ENCODE data around the gene SLC66A1. TPM values are rescaled to one million over a fixed set of nuclear protein-coding genes. Genes with fewer than 3 reads are reported as not detected.
"Not testable (repeated sequence)": the region's sequence is repeated elsewhere in the genome, so short reads cannot be mapped to it uniquely, and the experiment has no call there.

SLC66A1 gene
- total RNA-seq, 2 donors from 2014 or later = 13.7 to 16.1 TPM

DNA sequence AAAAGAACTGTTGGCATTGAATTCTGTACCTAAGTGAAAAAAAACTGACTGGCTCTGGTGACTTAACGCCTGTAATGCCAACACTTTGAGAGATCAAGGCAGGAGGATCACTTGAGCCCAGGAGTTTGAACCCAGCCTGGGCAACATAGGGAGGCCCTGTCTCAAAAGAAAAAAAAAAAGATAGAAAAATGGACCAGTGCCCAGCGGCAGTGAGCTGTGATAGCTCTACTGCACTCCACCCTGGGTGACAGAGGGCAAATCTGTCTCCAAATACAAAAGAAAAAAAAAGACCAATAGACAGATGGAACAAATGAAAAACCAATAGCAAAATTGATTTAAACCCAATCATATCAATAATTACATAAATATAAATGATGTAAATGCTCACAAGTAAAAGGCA, 22.9 kb upstream of the SLC66A1 start:
- DNase-seq (no peak), ATAC-seq (peak; percentile 27)
- intact Hi-C loops (cut with DNase I, micrococcal nuclease) = no loop called here

DNA sequence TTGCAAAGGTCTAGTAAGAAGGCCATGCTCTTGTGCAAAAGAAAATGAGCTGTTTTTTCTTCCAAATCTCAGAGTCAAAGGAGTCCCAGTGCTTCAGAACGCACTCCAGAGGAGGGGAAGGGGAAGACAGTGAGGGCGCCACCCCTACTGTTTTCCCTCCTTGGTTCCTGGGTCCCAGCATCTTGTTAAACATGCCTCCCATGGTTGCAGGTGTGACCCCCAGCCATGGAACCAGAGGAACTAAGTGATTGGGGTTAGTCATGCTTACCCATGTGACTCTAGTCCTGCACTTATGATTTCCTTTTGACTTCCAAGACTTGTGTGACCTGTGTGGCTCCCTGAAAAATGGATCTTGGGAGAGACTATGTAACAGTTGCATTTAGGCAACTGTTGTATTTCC, 17.5 kb upstream of the SLC66A1 start:
- no peak for DNase-seq
- intact Hi-C loops (cut with DNase I, micrococcal nuclease) = no loop called here
- ATAC-seq = no peak

DNA sequence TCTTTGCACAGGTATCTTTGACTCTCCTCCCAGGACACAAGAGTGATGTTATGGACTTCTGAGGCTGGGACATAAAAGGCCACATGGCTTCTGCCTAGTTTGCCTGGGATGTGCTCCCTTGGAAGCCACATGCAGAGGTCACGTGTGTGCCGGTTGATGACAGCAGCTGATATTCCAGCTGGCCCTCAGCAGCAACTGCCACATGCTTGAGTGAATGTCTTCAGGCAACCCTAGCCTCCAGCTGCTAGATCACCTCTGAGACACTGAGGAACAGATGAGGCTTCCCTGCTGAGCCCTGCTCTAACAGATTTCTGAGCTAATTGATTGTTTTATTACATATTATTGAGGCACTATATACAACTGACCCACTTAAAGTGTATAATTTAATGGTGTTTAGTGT, 11.9 kb upstream of the SLC66A1 start:
- ATAC-seq = no peak
- DNase-seq = no peak
- intact Hi-C loops (cut with DNase I, micrococcal nuclease) = no loop called here

DNA sequence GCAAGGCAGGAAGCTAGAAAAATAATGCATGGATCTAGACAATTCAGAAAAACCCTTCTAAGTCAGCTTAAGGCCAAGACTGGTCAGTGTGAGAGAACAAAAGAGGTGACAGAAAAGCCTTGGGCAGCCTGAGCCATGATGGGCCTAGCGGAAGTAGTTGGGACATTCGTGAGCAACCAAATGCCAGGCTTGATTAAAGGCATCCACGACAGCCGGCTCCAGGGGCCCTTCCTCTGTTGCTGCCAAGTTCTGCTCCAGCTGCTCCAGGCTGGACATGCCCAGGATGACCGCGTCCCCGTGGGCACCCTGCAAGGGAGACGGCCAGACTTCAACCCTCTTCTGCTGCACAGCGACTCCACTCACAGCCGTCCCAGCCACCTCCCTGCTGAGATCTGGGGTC, 8.0 kb upstream of the SLC66A1 start:
- intact Hi-C loops (cut with DNase I, micrococcal nuclease); DNase-seq; ATAC-seq: not testable (repeated sequence)

DNA sequence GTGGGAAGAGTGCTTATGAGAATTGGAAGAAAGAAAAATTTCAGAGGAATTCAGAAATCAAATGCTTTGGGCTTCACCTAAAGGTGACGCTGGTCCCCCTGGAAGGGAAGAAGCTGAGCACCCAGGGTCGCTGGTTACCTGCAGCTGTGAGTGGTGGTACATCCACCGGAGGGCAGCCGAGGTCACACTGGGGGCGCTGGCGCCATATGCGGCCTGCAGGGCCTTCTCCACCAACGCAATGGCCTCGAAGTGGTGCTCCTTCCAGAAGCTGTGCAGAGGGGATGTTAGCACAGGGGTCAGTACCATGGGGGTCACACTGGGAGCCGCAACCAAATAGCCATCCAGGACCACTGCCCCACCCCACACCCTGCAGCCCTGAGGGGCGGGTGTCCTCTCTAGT, 6.2 kb upstream of the SLC66A1 start:
- ATAC-seq (no peak), DNase-seq (no peak)
- intact Hi-C loops (cut with DNase I, micrococcal nuclease) = no loop called here

DNA sequence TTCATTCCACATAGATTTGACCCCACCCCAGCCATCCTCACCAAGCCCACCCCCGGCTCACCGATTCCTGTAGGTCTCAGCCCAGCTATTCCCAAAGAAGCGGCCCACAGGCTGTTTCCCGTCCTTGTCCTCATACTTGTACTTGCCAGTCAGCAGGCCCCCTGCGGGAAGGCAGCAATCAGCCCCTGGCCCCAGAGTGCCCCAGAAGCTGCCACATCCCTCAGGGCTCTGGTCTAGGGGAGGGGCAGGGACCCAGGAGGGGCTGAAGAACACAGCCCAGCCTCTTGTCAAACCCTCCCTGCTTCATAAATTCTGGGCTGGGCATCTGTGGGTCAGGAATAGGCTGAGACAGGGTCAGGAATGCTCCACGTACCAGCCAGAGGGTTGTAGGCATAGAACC, 5.2 kb upstream of the SLC66A1 start:
- ATAC-seq (no peak), DNase-seq (no peak)
- intact Hi-C loops (cut with DNase I, micrococcal nuclease) = no loop called here

DNA sequence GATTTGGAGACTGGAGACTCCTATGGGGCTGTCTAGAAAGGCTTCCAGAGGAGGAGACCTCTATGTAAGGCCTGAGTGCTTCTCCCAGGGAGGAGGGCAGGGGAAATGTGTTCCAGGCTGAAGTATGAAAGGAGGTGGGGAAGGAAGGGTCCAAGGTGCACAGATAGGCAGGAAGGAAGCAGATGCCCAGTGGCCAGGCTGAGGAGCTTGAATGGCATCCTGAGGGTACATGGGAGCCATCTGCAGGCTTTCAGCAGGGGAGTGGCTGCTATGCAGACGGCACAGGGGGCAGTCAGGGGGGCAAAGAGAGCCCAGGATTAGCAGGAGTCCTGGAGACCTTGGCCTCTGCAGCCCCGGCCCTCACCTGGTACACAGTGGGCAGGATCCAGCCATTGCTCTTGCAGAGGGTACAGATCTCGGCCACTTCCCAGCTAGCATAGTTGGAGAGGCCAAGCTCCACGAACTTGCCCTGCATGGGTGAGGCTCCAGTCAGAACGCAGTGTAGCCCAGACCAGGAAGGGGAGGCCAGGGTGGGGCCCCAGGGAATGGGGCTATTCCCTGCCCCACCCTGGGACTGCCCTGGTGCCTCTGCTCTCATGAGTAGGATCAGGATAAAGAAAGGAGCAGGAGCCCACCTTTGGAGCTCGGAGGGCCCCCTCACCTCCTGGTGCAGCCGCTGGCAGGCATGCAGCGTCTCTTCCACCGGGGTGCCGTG, 4.2 kb upstream of the SLC66A1 start:
- peak; percentile 82 to 90 for DNase-seq
- ATAC-seq = peak; percentile 66
- intact Hi-C loops (cut with DNase I, micrococcal nuclease) = no loop called here

DNA sequence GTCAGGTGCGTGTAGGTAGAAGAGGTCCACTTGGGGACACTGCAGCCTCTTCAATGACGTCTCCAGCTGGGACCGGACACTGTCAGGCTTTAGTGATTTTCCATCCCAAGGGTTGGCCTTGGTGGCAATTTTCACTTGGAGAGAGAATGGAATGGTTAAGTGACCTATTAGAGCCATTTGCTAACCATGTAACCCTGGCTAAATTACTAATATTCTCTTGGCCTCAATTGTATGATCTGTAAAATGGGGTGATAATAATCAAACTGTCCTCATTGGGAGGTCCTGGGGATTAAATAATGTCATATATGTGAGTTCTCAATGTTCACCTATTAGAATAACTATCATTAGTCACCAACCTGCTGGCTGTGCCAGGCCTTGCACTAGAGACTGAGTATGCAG, 3.6 kb upstream of the SLC66A1 start:
- no peak for DNase-seq
- ATAC-seq = no peak
- intact Hi-C loops (cut with DNase I, micrococcal nuclease) = no loop called here

DNA sequence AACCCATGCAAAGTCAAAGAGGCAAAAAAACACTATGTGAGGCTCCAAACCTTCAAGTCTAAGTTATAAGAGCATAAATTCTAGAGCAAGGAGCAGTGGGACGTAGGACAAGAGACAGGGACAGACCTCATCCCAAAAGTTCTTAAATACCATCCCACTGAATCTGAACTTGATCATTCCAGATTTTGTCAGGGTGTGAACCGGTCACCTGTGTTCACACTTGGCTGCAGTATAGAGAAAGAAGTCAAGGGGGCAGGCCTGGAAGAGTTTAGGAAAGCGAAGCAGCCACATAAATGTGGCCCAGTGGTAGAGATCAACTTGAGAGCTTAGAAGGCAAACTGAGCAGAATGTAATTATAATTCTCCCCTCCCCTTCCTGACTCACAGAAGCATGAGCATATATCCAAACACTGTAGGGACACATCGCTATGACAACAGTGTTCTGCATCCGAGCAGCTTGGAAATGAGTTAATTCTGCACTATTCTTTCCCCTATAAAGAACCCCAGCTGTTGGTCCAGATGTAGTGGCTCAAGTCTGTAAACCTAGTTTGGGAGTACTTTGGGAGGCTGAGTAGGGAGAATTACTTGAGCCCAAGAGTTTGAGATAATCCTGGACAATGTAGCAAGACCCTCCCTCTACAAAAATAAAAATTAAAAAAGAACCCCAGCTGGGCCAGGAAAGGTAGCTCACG, 2.9 kb upstream of the SLC66A1 start:
- no peak for ATAC-seq
- intact Hi-C loops (cut with DNase I, micrococcal nuclease) = no loop called here
- DNase-seq = no peak

DNA sequence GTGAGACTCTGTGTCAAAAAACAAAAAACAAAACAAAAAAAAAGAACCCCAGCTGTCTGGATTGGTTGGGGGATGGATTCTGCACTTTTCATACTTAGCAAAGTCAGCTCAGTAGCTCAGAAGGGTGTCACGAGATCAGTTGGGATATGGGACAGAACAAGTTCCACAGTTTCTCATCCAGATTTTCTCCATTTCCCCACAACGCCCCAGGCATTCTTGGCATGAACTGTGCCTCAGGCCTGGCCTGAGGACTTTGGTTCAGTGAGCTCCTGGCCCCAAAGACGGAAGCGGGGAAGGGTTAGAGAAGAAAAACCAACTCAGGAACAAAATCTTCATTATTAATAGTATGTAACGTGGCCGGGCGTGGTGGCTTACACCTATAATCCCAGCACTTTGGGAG, 2.1 kb upstream of the SLC66A1 start:
- intact Hi-C loops (cut with DNase I, micrococcal nuclease) = no loop called here
- no peak for ATAC-seq
- DNase-seq = no peak

DNA sequence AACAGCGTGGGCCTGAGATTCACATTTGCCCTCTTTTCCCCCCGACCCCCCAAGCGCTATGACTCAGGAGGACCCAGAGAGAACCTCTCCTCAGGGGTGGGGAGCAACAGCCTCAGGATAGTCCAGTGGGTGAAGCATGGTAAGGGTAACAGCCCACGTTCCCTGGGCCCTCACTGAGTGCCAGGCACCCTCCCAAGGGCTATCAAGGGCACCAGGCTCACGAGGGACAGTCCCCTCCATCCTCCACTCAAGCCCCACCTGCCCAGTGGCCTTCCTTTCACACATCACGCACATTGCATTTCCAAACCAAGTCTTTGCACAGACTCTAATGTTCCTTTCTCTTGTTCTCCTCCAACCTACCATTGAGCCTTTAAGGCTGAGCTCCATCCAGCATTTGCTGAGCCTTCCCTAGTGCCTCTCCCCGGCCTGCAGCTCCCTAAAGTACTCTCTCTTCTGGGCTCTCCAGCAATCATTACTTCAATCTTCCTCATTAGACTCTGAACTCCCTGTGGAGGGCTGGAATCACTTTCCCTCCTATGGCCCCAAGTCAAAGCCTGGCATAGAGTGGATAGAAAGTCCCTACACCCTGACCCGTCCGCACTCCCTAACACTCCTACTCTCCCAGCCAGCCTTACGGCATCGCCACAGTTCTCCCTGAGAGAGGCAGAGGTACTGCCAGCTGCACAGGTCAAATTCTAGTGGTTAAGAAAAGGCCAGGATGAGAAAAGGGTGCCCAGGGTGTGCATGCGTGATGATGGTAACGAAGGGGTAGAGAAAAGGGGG, 1.2 kb upstream of the SLC66A1 start:
- DNase-seq = peak in 1 of 2 donors; percentile 42
- peak; percentile 26 for ATAC-seq
- intact Hi-C loops (cut with DNase I, micrococcal nuclease) = no loop called here

DNA sequence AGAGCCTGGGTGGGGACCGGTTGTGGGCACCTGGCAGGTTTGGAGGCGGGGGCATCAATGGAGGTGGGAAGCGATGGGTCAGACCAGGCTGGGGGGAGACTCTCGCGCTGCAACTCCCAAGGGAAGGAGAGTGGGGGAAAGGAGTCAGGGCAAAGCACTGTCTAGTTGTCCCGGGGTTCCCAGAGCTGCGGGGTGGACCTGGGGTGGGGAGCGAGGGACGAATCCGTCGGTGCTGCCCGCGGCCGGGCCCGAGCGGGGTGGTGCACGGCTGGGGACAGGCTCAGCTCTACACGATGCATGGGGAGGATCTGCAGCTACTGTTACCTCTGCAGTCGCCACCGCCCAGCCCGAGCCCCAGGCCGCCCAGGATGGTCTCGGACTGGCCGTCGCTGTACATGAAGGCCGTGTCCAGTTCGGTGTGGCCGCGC, 609 bp upstream of the SLC66A1 start:
- ATAC-seq (peak; percentile 14), DNase-seq (peak in 1 of 2 donors; percentile 45)
- intact Hi-C loops (cut with DNase I, micrococcal nuclease) = no loop called here

DNA sequence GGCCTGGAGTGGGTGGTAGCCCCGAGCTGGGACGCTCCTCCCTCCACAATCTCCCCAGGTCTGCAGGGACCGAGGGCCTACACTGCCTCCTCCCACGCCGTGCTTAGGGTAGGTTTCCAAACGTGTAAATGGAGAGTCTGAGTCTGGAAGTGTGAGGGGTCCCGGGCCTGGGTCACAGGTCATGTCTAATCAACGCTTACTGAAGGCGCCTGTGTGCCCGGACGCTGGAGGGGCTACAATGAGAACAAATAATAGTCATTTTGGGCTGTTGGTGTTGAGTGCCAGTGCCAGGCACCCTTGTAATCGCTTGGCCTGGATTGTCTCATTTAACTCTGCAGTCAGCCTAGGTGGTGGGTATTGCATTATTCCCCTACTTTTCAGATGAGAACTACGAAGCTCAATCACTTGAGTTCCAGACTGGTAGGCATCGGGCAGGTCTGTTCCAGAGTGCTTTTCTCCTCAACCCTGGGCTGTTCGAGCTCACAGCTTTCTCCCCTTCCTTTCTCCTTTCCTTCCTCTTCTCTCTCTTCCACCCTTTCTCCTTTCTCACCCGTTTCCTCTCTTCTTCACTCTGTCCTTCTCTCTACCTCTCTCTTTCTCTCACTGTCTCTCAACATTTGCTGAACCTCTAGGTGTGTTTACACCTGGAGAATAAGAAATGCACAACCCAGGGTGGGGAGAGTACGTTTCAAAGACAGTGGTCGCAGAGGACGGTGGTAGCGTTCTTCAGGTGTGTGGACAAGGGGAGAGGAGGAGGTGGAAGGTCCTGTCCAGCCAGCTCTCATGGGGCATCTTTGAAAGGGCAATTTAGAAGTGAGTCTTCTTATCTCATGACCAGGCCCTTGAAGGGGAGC, 883 bp downstream of the SLC66A1 start:
- intact Hi-C loops (cut with DNase I, micrococcal nuclease) = no loop called here
- no peak for DNase-seq
- peak; percentile 29 for ATAC-seq

DNA sequence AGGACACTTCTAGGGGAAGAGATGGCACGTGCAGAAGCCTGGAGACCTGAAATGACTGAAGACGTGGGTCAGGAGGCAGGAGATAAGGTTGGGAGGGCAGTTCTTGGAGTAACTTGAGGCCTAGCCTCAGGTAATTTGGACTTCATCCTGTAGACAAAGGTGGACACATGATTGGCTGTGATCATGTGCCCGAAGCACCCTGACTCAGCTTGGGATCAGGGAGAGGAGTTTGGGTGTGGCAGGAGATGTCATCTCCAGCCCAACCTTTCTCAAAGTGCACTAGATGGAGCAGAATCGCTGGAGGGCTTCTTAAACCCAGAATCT, 1.5 kb downstream of the SLC66A1 start:
- ATAC-seq = no peak
- intact Hi-C loops (cut with DNase I, micrococcal nuclease) = no loop called here
- DNase-seq = no peak

DNA sequence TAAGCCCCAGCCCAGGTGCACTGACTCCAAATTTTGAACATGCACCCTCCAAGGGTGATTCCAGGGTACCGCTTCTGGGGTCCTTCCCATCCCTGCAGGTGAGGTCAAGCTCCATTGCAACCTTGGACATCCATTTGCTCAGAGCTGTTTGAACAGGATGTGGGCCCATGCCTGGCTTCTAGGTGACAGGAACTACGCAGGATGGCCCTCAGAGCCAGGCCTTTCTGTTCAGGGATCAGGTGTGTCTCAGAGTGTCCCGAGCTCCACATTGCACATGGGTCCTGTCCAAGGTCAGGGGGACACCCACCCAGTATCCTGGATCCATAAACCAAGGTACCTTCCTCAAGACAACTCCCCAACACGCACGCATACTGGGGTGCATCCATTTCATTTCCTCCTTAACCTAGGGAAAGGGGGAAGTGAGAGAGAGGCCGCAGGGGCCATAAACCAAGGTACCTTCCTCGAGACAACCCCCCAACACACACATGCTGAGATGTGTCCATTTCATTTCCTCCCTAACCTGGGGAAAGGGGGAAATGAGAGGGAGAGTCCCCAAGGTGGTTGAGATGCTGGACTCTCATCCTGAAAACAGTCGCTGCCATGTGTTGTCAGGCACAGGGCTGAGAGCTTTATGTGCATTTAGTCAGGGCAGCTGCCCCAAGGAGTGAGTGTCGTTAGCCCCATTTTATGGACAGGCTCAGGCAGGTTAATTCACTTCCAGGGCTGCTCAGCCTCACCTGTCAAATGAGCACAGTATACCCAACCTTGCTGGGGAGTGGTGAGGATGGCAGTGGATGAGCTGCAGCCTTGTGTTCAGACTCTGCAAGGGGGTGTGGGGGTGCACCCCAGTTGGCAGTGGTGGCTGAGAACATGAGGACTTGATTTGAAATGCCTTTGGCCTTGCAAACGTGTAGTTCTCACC, 2.1 kb downstream of the SLC66A1 start:
- DNase-seq (no peak), ATAC-seq (no peak)
- intact Hi-C loops (cut with DNase I, micrococcal nuclease) = no loop called here

DNA sequence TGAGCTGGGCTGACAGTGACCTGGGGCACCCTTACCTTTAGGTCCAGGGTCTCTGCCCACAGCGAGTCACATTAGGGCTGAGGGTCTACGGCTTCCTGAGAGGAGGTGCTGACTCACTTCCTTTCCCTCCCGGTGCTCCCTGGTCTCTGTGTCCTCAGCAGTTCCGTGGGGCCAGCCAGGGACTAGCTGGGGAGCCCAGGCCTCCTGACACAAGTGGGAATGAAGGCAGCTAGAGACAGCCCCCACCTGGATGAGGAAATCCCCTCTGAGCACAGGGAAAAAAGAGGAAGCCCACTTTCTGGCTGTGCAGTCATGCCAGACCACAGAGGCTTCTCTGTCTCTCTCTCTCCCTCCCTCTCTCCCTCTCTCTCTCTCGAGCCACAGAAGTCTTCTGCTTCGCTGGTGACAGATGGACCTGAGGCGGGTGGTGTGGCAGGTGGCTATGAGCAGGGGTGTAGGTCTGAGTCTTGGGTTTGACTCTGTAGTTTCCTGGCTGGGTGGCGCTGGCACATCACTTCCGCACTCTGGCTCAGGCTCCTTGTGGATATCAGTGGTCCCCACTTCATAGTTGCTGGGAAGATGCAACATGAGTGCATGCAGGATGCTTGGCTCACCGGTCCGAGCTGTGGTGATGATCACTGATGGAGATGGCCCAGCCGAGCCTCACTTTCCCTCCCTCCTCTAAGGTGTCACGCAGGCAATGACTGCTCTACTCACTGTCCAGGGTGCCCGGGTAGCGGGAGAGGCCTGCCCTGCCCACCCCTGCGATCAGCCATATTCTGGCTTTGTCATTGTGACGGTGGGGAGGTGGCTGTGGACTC, 3.5 kb downstream of the SLC66A1 start:
- intact Hi-C loops (cut with DNase I, micrococcal nuclease) = no loop called here
- DNase-seq (no peak), ATAC-seq (no peak)

DNA sequence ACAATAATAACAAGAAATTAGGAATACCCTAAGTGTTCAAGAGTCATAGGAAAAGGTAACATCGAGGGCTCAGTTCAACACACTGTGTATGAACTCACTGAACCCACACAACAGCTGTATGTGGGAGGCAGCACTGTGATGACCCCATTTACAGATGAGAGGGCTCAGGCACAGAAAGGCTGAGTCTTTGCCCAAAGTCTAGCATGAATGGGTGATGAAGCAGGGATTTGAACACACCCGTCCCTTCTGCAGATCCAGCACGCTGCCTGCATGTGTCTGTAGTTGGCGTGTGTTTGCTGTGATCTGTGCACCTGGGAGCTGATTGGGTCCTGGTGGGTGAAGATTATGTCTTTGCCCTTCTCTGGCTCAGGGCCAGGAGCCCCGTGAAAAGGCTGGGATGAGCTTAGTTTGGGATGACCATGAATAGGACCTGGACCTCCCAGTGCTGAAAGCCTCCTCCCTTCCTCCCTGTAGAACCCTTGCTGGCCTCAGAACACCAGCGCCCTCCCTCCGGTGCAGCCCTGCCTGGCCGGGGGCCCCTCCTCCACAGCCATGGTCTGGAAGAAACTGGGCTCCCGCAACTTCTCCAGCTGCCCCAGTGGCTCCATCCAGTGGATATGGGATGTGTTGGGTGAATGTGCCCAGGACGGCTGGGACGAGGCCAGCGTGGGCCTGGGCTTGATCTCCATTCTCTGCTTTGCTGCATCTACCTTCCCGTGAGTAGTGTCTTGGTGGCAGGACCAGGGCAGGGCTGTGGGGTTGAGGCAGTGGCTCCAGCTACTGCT, 5.2 kb downstream of the SLC66A1 start:
- ATAC-seq (no peak), DNase-seq (no peak)
- intact Hi-C loops (cut with DNase I, micrococcal nuclease) = no loop called here

Data from left colon (tissue), 2 donors.